HuH-7 (cell line): Measurements from ENCODE around the gene THYN1.

ENCODE experiments used
- DNase-seq: peaks from one replicate; pipeline ENCODE4 v3.0.0; 2011; ENCODE audit warnings: low spot score

THYN1 gene

DNA sequence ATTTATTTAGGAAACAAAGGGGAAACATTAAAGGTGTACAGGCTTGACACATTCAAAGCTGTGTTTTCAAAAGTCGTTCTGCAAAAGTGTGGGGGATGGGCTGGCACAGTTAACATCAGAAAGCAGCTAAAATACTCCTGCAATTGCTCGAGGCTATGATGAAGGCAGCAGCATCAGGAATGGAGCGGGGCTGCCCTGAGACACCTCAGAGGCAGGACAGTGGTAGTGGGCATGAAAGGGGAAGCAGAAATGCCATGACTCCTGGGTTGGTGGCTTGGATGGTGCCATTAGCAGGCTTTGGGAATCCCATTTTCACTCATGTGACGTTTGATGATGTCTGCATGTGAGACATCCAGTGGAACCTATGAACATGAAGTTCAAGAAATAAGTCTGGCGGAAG lies 30.0 kb downstream of the THYN1 start:
- no peak for DNase-seq

- no peak for DNase-seq
Measured at GRCh38 chr11:134216816-134217215, 36.3 kb downstream of the THYN1 start.

- DNase-seq: no peak
Measured at GRCh38 chr11:134215836-134216235, 37.3 kb downstream of the THYN1 start.

GRCh38 chr11:134207538-134208239 lies 45.5 kb downstream of the THYN1 start:
- no peak for DNase-seq

GRCh38 chr11:134206185-134206584 lies 47.0 kb downstream of the THYN1 start:
- no peak for DNase-seq

DNA sequence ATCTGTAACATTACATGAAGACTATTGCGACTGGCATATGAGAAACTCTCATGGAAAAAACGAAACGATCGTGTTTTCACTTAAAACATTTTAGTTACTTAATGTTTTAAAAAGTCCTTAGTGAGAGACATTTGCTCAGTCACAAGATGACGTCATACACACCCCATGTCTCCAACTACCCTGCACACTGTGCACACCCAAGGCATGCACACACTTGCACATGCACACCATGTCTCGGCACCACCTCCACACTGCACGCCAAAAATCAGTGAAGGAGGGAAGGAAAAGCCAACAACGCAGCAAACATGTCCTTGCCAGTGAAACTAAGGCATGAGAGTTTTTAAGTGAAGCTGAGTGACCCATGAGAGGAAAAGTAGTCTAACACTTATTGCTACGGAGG lies 47.4 kb downstream of the THYN1 start:
- no peak for DNase-seq

- DNase-seq: no peak
Measured at GRCh38 chr11:134202661-134203060, 50.5 kb downstream of the THYN1 start.

DNA sequence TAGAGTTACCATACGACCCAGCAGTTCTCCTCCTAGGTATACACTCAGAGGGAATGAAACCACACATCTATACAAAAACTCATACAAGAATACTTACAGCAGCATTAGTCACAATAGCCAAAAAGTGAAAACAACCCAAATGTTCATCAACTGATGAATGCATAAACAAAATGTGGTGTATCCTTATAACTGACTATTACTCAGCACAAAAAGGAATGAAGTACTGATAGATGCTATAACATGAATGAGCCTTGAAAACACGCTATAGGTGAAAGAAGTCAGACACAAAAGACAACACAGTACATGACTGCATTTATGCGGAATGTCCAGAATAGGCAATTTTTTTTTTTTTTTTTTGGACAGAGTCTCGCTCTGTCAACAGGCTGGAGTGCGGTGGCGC lies 52.5 kb downstream of the THYN1 start:
- DNase-seq: no peak

GRCh38 chr11:134199531-134199930 lies 53.6 kb downstream of the THYN1 start:
- DNase-seq: no peak
